ENCODE results near the gene CDH9. TPM values are rescaled to one million over a fixed set of nuclear protein-coding genes. Genes with fewer than 3 reads are reported as not detected.

CDH9 gene
- total and polyA plus RNA-seq, 9 of the 15 experiments (the other 6 are each of a cell fraction or from before 2014, with no cell fraction given), result not detected

GRCh38 chr5:27026801-27027200, 11.6 kb downstream of the CDH9 start (continued):
- TF ChIP-seq CEBPB (tag; IDR thresholded peaks at IDR 0.05) (no peak), CUX1 (CRISPR knock-in tag; IDR thresholded peaks at IDR 0.05) (no peak), MXI1 (IDR thresholded peaks at IDR 0.05; ENCODE audit: low read depth, low read length) (no peak), DNMT1 (IDR thresholded peaks at IDR 0.05) (no peak), CBFB (CRISPR knock-in tag; IDR thresholded peaks at IDR 0.05) (no peak), ZNF23 (CRISPR knock-in tag; IDR thresholded peaks at IDR 0.05) (no peak), STAT6 (CRISPR knock-in tag; IDR thresholded peaks at IDR 0.05) (no peak)
